Neural cell (in vitro differentiated cells): Measurements from ENCODE around the gene THAP8. TPM values are rescaled to one million over a fixed set of nuclear protein-coding genes. Genes with fewer than 3 reads are reported as not detected.

Source experiments
- H2AFZ ChIP-seq: fragments of 200-600, 300-800 bp; sonication (generic), shearing (Covaris generic); 2 replicates; pipeline ENCODE4 v1.6.0; 2014; ENCODE audit warnings: low read depth, mild to moderate bottlenecking, antibody characterized with exemption, low read length, moderate library complexity
- H3F3A ChIP-seq: fragments of 200-600 bp; shearing (Covaris generic); 2 replicates; pipeline ENCODE4 v1.6.1; 2016; ENCODE audit warnings: mild to moderate bottlenecking, moderate library complexity, mixed read lengths, antibody characterized with exemption, low read length; ENCODE audit not compliant: insufficient read depth, poor library complexity, severe bottlenecking
- H3K27ac ChIP-seq: fragments of 200-600, 300-800 bp; sonication (generic), shearing (Covaris generic); 2 replicates; pipeline ENCODE4 v1.5.1; 2014; ENCODE audit warnings: mild to moderate bottlenecking, low read length, moderate library complexity
- H3K27me3 ChIP-seq: fragments of 300-800, 200-600 bp; sonication (generic), shearing (Covaris generic); 2 replicates; pipeline ENCODE4 v1.6.0; 2014; ENCODE audit warnings: mild to moderate bottlenecking, low read depth, low read length, moderate library complexity; ENCODE audit not compliant: insufficient read depth
- H3K36me3 ChIP-seq: fragments of 300-800, 200-600 bp; sonication (generic), shearing (Covaris generic); 2 replicates; pipeline ENCODE4 v1.5.1; 2014; ENCODE audit warnings: mild to moderate bottlenecking, antibody characterized with exemption, low read length, moderate library complexity; ENCODE audit not compliant: insufficient read depth
- H3K4me2 ChIP-seq: fragments of 300-800, 200-600 bp; sonication (generic), shearing (Covaris generic); 2 replicates; pipeline ENCODE4 v1.6.0; 2014; ENCODE audit warnings: mild to moderate bottlenecking, low read length
- H3K4me3 ChIP-seq: fragments of 300-800, 200-600 bp; sonication (generic), shearing (Covaris generic); 2 replicates; pipeline ENCODE4 v1.5.1; 2014; ENCODE audit warnings: mild to moderate bottlenecking, low read length, moderate library complexity
- H3K79me2 ChIP-seq: fragments of 200-600 bp; shearing (Covaris generic); replicated peaks from 2 replicates; pipeline ENCODE4 v1.6.0; 2014; ENCODE audit warnings: mild to moderate bottlenecking, low read length, moderate library complexity; ENCODE audit not compliant: insufficient read depth
- H3K9ac ChIP-seq: fragments of 300-800, 200-600 bp; sonication (generic), shearing (Covaris generic); 2 replicates; pipeline ENCODE4 v1.6.1; 2016; ENCODE audit warnings: mild to moderate bottlenecking, low read length, mixed read lengths
- H3K9me2 ChIP-seq: fragments of 200-600 bp; shearing (Covaris generic); 2 replicates; pipeline ENCODE4 v1.6.1; 2016; ENCODE audit warnings: mild to moderate bottlenecking, low read length, mixed read lengths; ENCODE audit not compliant: insufficient read depth
- H3K9me3 ChIP-seq: fragments of 200-600, 300-800 bp; sonication (generic), shearing (Covaris generic); 2 replicates; pipeline ENCODE4 v1.6.1; 2016; ENCODE audit warnings: mild to moderate bottlenecking, mixed run types, low read length, moderate library complexity, mixed read lengths
- H4K20me1 ChIP-seq: fragments of 200-600 bp; shearing (Covaris generic); 2 replicates; pipeline ENCODE4 v1.6.1; 2016; ENCODE audit warnings: mild to moderate bottlenecking, mixed run types; ENCODE audit not compliant: insufficient read depth
- CTCF ChIP-seq: fragments of 450-650 bp; IDR thresholded peaks from 2 replicates; pipeline ENCODE4 v1.5.1; 2014; ENCODE audit warnings: antibody characterized with exemption, mild to moderate bottlenecking, moderate library complexity; ENCODE audit not compliant: poor library complexity, severe bottlenecking
- EP300 ChIP-seq: fragments of 450-650 bp; conservative IDR thresholded peaks from 2 replicates; pipeline ENCODE4 v1.6.1; 2014; ENCODE audit warnings: antibody characterized with exemption, mild to moderate bottlenecking, moderate library complexity; ENCODE audit not compliant: poor library complexity, severe bottlenecking
- EZH2 ChIP-seq: fragments of 200-600, 300-800 bp; shearing (Covaris generic), sonication (generic); IDR thresholded peaks from 2 replicates; pipeline ENCODE4 v1.6.1; 2014; ENCODE audit warnings: antibody characterized with exemption, low read length, borderline replicate concordance, mild to moderate bottlenecking; ENCODE audit not compliant: insufficient read depth, poor library complexity, severe bottlenecking
- MXI1 ChIP-seq: fragments of 450-650 bp; conservative IDR thresholded peaks from 2 replicates; pipeline ENCODE4 v1.6.1; 2014; ENCODE audit warnings: antibody characterized with exemption, mild to moderate bottlenecking; ENCODE audit not compliant: poor library complexity, severe bottlenecking
- POLR2AphosphoS5 ChIP-seq: IDR thresholded peaks from 2 replicates; pipeline ENCODE4 v1.6.1; 2012
- RAD21 ChIP-seq: fragments of 450-650 bp; conservative IDR thresholded peaks from 2 replicates; pipeline ENCODE4 v1.6.1; 2014; ENCODE audit warnings: antibody characterized with exemption, mild to moderate bottlenecking, moderate library complexity
- REST ChIP-seq: IDR thresholded peaks from 2 replicates; pipeline ENCODE4 v1.6.1; 2012; ENCODE audit warnings: borderline replicate concordance
- SMC3 ChIP-seq: fragments of 450-650 bp; conservative IDR thresholded peaks from 2 replicates; pipeline ENCODE4 v1.6.1; 2014; ENCODE audit warnings: antibody characterized with exemption, mild to moderate bottlenecking, moderate library complexity; ENCODE audit not compliant: poor library complexity
- TAF1 ChIP-seq: IDR thresholded peaks from 2 replicates; pipeline ENCODE4 v1.6.1; 2012; ENCODE audit warnings: low read depth
- polyA plus RNA-seq: library from polyadenylated mRNA; depleted of rRNA; stranded (reverse); fragments of >200 nt; gene quantifications from 2 replicates; pipeline ENCODE4 v1.2.3, GENCODE V29; 2014

Gene THAP8
- polyA plus RNA-seq, 1 donor from 2014 or later: 5.5 TPM

- no peaks in the 10 kb centered on the region for H3K9me3 ChIP-seq
- no peaks in the 10 kb centered on the region for H3K79me2 ChIP-seq
- H3F3A ChIP-seq: no peaks in the 10 kb centered on the region
- H3K36me3 ChIP-seq: no peaks in the 10 kb centered on the region
- H3K27ac ChIP-seq: no peak overlapping the region
- H3K4me2 ChIP-seq: no peak overlapping the region
- no peaks in the 10 kb centered on the region for H3K9me2 ChIP-seq
- no peak overlapping the region for H3K9ac ChIP-seq
- H3K4me3 ChIP-seq: no peak overlapping the region
- H2AFZ ChIP-seq: no peak overlapping the region
- no peaks in the 10 kb centered on the region for H3K27me3 ChIP-seq
- no peaks in the 10 kb centered on the region for H4K20me1 ChIP-seq
- TF ChIP-seq TAF1 (no peak), EP300 (no peak), CTCF (no peak), POLR2AphosphoS5 (no peak), MXI1 (no peak), REST (no peak), RAD21 (no peak), SMC3 (no peak), EZH2 (no peak)
Observed at GRCh38 chr19:36003284-36003683, 50.8 kb downstream of the THAP8 start.

- peaks cover 2% of the 10 kb centered on the region for H3K79me2 ChIP-seq
- H3K27ac ChIP-seq: no peak overlapping the region
- H3K9me3 ChIP-seq: no peaks in the 10 kb centered on the region
- H2AFZ ChIP-seq: no peak overlapping the region
- no peaks in the 10 kb centered on the region for H3K27me3 ChIP-seq
- no peaks in the 10 kb centered on the region for H3K36me3 ChIP-seq
- no peaks in the 10 kb centered on the region for H3F3A ChIP-seq
- no peak overlapping the region for H3K4me2 ChIP-seq
- H3K4me3 ChIP-seq: no peak overlapping the region
- TF ChIP-seq EP300 (no peak), MXI1 (no peak), SMC3 (no peak)
- no peaks in the 10 kb centered on the region for H3K9me2 ChIP-seq
- H4K20me1 ChIP-seq: no peaks in the 10 kb centered on the region
- H3K9ac ChIP-seq: no peak overlapping the region
Observed at GRCh38 chr19:36001605-36002004, 52.5 kb downstream of the THAP8 start.

- Histone ChIP-seq H3K9me3 (no peaks in the 10 kb centered on the region), H3K9me2 (no peaks in the 10 kb centered on the region), H3K27ac (no peak overlapping the region), H3K79me2 (peaks cover 13% of the 10 kb centered on the region), H3K36me3 (no peaks in the 10 kb centered on the region), H3K9ac (no peak overlapping the region), H3F3A (no peaks in the 10 kb centered on the region), H2AFZ (no peak overlapping the region), H3K27me3 (no peaks in the 10 kb centered on the region), H4K20me1 (no peaks in the 10 kb centered on the region), H3K4me3 (peak overlapping the region; percentile 95), H3K4me2 (no peak overlapping the region)
- TF ChIP-seq TAF1 (no peak), CTCF (no peak), RAD21 (no peak)
Observed at GRCh38 chr19:35996777-35997176, 57.3 kb downstream of the THAP8 start.
